GM23338 (cell line): Measurements from ENCODE around the gene TMEM123. TPM values are rescaled to one million over a fixed set of nuclear protein-coding genes. Genes with fewer than 3 reads are reported as not detected.

ENCODE experiments used
- ATAC-seq: fragments of 200-7000 bp; cut with Tn5 transposase; 3 replicates; pipeline ENCODE4 v1.9.1; 2020
- DNase-seq: peaks from one replicate; pipeline ENCODE4 v3.0.0-alpha.2; 2015; ENCODE audit warnings: low spot score
- H2AFZ ChIP-seq: fragments of 200-600 bp; sonication (generic); 2 replicates; pipeline ENCODE4 v1.8.0; 2016; ENCODE audit warnings: antibody characterized with exemption, mild to moderate bottlenecking, moderate library complexity
- H3F3A ChIP-seq: fragments of 200-600 bp; sonication (generic); replicated peaks from 2 replicates; pipeline ENCODE4 v1.8.0; 2017; ENCODE audit warnings: antibody characterized with exemption, mixed run types, low read depth
- H3K27ac ChIP-seq: fragments of 200-600 bp; sonication (generic); 2 replicates; pipeline ENCODE4 v1.6.1; 2016; ENCODE audit warnings: low read depth
- H3K27me3 ChIP-seq: fragments of 200-600 bp; sonication (generic); 2 replicates; pipeline ENCODE4 v1.8.0; 2016; ENCODE audit warnings: mild to moderate bottlenecking, mixed run types, moderate library complexity; ENCODE audit not compliant: insufficient read depth
- H3K36me3 ChIP-seq: fragments of 200-600 bp; sonication (generic); 2 replicates; pipeline ENCODE4 v1.8.0; 2016; ENCODE audit warnings: mild to moderate bottlenecking; ENCODE audit not compliant: insufficient read depth
- H3K4me1 ChIP-seq: fragments of 200-600 bp; sonication (generic); 2 replicates; pipeline ENCODE4 v1.8.0; 2016; ENCODE audit warnings: mild to moderate bottlenecking, moderate library complexity; ENCODE audit not compliant: insufficient read depth
- H3K4me2 ChIP-seq: fragments of 200-600 bp; sonication (generic); 2 replicates; pipeline ENCODE4 v1.7.1; 2017; ENCODE audit warnings: mixed run types
- H3K4me3 ChIP-seq: fragments of 200-600 bp; sonication (generic); 2 replicates; pipeline ENCODE4 v1.6.1; 2016; ENCODE audit warnings: mixed run types
- H3K79me2 ChIP-seq: fragments of 200-600 bp; sonication (generic); replicated peaks from 2 replicates; pipeline ENCODE4 v1.8.0; 2017; ENCODE audit warnings: mild to moderate bottlenecking; ENCODE audit not compliant: insufficient read depth
- H3K9me2 ChIP-seq: fragments of 200-600 bp; sonication (generic); 2 replicates; pipeline ENCODE4 v1.8.0; 2017; ENCODE audit not compliant: insufficient read depth
- H4K20me1 ChIP-seq: fragments of 200-600 bp; sonication (generic); replicated peaks from 2 replicates; pipeline ENCODE4 v1.8.0; 2017; ENCODE audit warnings: mild to moderate bottlenecking; ENCODE audit not compliant: insufficient read depth
- H3K27ac Mint-ChIP-seq: 2 replicates; pipeline ENCODE4 v1.8.0; 2020; ENCODE audit warnings: inconsistent platforms, mild to moderate bottlenecking, moderate library complexity, mixed read lengths
- H3K27me3 Mint-ChIP-seq: 3 replicates; pipeline ENCODE4 v1.8.0; 2022; ENCODE audit warnings: low read depth, mild to moderate bottlenecking, moderate library complexity, mixed read lengths, inconsistent platforms; ENCODE audit not compliant: insufficient read depth, poor library complexity
- H3K36me3 Mint-ChIP-seq: 3 replicates; pipeline ENCODE4 v1.8.0; 2021; ENCODE audit warnings: low read depth, mild to moderate bottlenecking, inconsistent platforms, moderate library complexity, mixed read lengths
- H3K4me1 Mint-ChIP-seq: 3 replicates; pipeline ENCODE4 v1.8.0; 2020; ENCODE audit warnings: mild to moderate bottlenecking, inconsistent platforms, mixed read lengths
- H3K4me3 Mint-ChIP-seq: 3 replicates; pipeline ENCODE4 v1.8.0; 2021; ENCODE audit warnings: moderate library complexity, mild to moderate bottlenecking, inconsistent platforms, mixed read lengths
- H3K9me3 Mint-ChIP-seq: 3 replicates; pipeline ENCODE4 v1.8.0; 2020; ENCODE audit warnings: moderate library complexity, mild to moderate bottlenecking, inconsistent platforms, mixed read lengths
- CREB1 ChIP-seq: fragments of 250-450 bp; sonication (Bioruptor Pico); IDR thresholded peaks from 2 replicates; pipeline ENCODE4 v1.5.0; 2020; ENCODE audit warnings: low read depth, mild to moderate bottlenecking, moderate library complexity
- CTCF ChIP-seq, 2 experiments: fragments of 200-600 bp in 1 of 2; sonication (generic) in 1 of 2; conservative IDR thresholded peaks; 2 replicates each; pipeline versions ENCODE4 v1.5.1 to v1.6.1; 2016 to 2017; ENCODE audit warnings: antibody characterized with exemption in 2 of 2, low read depth in 2 of 2, mild to moderate bottlenecking in 2 of 2, moderate library complexity in 1 of 2
- ETS1 ChIP-seq: IDR thresholded peaks from 2 replicates; pipeline ENCODE4 v1.6.1; 2016; ENCODE audit warnings: antibody characterized with exemption
- EZH2 ChIP-seq: fragments of 200-600 bp; sonication (generic); IDR thresholded peaks from one replicate; pipeline ENCODE4 v1.8.0; 2017; ENCODE audit warnings: antibody characterized with exemption, mild to moderate bottlenecking, low read depth; ENCODE audit not compliant: unreplicated experiment
- EZH2phosphoT487 ChIP-seq: fragments of 200-600 bp; sonication (generic); IDR thresholded peaks from one replicate; pipeline ENCODE4 v1.8.1; 2018; ENCODE audit warnings: antibody characterized with exemption; ENCODE audit not compliant: unreplicated experiment
- JUNB ChIP-seq: IDR thresholded peaks from one replicate; pipeline ENCODE4 v1.6.1; 2016; ENCODE audit warnings: antibody characterized with exemption; ENCODE audit not compliant: unreplicated experiment
- NANOG ChIP-seq: IDR thresholded peaks from 2 replicates; pipeline ENCODE4 v1.6.1; 2016; ENCODE audit warnings: antibody characterized with exemption, borderline replicate concordance
- POLR2AphosphoS5 ChIP-seq: IDR thresholded peaks from 2 replicates; pipeline ENCODE4 v1.6.1; 2016; ENCODE audit warnings: antibody characterized with exemption, low read depth
- REST ChIP-seq: IDR thresholded peaks from one replicate; pipeline ENCODE4 v1.6.1; 2018; ENCODE audit warnings: antibody characterized with exemption; ENCODE audit not compliant: unreplicated experiment
- STAT1 ChIP-seq: IDR thresholded peaks from one replicate; pipeline ENCODE4 v1.6.1; 2016; ENCODE audit warnings: antibody characterized with exemption; ENCODE audit not compliant: unreplicated experiment
- ZNF114 ChIP-seq: fragments of 250-450 bp; sonication (Bioruptor Pico); IDR thresholded peaks from 2 replicates; pipeline ENCODE4 v1.5.0; 2020; ENCODE audit warnings: mild to moderate bottlenecking, moderate library complexity
- ZNF331 ChIP-seq: fragments of 250-450 bp; sonication (Bioruptor Pico); IDR thresholded peaks from 2 replicates; pipeline ENCODE4 v1.5.0; 2020; ENCODE audit warnings: low read depth, mild to moderate bottlenecking, moderate library complexity
- ZNF462 ChIP-seq: fragments of 250-450 bp; sonication (Bioruptor Pico); IDR thresholded peaks from 2 replicates; pipeline ENCODE4 v1.5.0; 2020; ENCODE audit warnings: mild to moderate bottlenecking, moderate library complexity
- polyA plus RNA-seq: library from polyadenylated mRNA; unstranded; fragments of >200 nt; fragmentation: Nextera tagmentation; extraction: Ambion mirVana; gene quantifications from 2 replicates; pipeline ENCODE4 v1.2.1, GENCODE V29; 2016
- total RNA-seq: library from RNA; depleted of rRNA; stranded (reverse); fragments of >200 nt; shearing (Covaris generic); gene quantifications from 2 replicates; pipeline ENCODE4 v1.2.3, GENCODE V29; 2014

Gene TMEM123
- total and polyA plus RNA-seq, 2 experiments from 2014 or later: 44.1 to 61.0 TPM

GRCh38 chr11:102464859-102465500, 12.4 kb upstream of the TMEM123 start:
- Histone ChIP-seq H3F3A (no peaks in the 10 kb centered on the region), H4K20me1 (no peaks in the 10 kb centered on the region), H3K4me2 (no peak overlapping the region), H3K9me2 (no peaks in the 10 kb centered on the region), H3K27me3 (no peaks in the 10 kb centered on the region), H3K4me3 (no peak overlapping the region), H3K4me1 (no peaks in the 10 kb centered on the region), H2AFZ (no peak overlapping the region), H3K27ac (no peak overlapping the region), H3K79me2 (no peaks in the 10 kb centered on the region), H3K36me3 (no peaks in the 10 kb centered on the region)
- TF ChIP-seq REST (no peak), NANOG (no peak), EZH2phosphoT487 (no peak), CREB1 (no peak), CTCF (conservative IDR thresholded peaks at IDR 0.05; ENCODE audit: low read depth in 2 of 2) (no peak), ZNF331 (no peak), EZH2 (no peak), JUNB (no peak), POLR2AphosphoS5 (no peak), ETS1 (no peak), ZNF114 (CRISPR knock-in tag) (no peak), ZNF462 (CRISPR knock-in tag) (no peak), STAT1 (no peak)
- ATAC-seq (no peak), DNase-seq (no peak)
- Mint-ChIP-seq H3K27me3 (peaks cover 3% of the 10 kb centered on the region), H3K4me3 (no peak overlapping the region), H3K27ac (no peak overlapping the region), H3K36me3 (no peaks in the 10 kb centered on the region), H3K4me1 (no peaks in the 10 kb centered on the region), H3K9me3 (no peaks in the 10 kb centered on the region)
